ENCODE data around the gene CLDN3.

CLDN3 gene

DNA sequence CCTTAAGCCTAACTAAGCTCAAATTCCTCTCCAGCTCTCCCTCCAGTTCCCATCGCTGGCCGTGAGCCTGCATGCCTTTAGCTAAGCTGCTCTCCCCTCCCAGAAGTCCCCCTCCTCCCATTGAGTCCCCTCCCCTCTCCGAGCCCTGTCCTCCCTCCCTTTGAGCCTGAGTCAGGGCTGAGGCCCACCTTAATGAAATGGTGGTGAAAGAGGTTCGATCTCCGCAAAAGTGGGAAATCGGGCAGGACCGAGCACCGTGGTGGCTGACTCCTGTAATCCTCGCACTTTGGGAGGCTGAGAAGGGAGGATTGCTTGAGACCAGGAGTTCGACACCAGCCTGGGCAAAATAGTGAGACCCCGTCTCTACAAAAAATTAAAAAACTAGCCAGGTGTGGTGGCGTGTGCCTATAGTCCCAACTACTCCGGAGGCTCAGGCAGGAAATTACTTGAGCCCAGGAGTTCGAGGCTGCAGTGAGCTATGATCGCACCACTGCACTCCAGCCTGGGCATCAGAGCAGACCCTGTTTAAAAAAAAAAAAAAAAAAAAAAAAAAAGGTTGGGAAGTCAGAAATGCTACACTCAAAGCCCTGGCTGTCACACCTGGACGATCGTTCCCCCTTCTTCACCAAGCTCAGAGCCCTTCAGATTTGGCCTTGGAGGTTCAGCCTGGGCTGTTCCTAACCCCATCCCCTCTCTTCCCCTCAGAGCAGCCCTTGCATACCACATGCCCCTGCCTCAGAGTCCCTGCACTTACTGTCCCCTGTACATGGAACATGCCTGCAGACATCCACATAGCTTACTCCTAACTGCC lies 995 bp upstream of the CLDN3 start:
- DNase-seq, result no peak

DNA sequence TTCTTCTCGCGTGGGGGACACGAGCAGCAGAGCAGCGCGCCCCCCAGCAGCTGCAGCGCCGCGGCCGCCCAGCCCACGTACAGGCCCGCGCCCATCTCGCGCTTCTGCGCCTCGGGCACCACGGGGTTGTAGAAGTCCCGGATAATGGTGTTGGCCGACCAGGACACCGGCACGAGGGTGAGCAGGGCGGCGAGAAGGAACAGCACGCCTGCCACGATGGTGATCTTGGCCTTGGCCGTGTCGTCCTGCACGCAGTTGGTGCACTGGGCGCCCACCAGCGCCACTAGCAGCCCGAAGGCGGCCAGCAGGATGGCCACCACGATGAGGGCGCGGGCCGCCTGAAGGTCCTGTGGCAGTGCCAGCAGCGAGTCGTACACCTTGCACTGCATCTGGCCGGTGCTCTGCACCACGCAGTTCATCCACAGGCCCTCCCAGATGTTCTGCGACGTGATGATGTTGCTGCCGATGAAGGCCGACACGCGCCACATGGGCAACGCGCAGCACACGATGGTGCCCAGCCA lies 529 bp downstream of the CLDN3 start:
- DNase-seq, result no peak

DNA sequence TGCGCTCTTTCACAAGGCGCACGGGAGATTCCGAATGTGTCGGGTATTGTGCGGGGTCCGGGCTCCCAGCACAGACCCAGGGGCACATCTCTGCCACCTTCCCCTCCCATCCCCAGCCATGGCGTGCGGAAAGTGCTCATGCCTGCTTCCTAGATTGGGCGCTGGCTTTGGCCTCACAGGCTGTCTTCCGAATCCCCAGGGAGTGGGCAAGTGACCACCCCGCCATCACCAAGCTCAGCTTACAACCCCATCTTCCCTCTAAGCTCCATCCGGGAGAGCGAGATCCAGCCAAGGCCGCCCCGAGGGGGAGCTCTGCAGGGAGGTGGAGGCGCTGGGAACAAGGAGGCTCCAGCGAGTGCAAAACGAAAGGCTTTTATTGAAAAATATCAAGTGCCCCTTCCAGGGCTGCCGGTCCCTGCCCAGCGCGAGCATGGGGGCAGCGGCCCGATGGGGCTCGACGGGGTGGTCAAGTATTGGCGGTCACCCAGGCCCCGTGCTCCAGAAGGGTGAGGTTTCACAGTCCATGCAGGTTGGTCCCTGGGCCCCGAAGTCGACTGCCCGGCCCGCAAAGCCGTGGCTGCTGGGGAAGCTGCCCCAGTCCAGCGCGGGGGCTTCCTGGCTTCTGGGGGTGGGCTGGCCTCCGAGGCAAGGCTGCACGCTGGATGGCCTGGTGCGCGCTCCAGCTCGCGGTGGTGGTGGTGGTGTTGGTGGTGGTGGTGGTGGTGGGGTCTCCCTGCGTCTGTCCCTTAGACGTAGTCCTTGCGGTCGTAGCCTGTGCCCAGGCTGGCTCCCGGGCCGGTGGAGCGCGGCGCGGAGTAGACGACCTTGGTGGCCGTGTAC lies 1.2 kb downstream of the CLDN3 start:
- no peak for DNase-seq

DNA sequence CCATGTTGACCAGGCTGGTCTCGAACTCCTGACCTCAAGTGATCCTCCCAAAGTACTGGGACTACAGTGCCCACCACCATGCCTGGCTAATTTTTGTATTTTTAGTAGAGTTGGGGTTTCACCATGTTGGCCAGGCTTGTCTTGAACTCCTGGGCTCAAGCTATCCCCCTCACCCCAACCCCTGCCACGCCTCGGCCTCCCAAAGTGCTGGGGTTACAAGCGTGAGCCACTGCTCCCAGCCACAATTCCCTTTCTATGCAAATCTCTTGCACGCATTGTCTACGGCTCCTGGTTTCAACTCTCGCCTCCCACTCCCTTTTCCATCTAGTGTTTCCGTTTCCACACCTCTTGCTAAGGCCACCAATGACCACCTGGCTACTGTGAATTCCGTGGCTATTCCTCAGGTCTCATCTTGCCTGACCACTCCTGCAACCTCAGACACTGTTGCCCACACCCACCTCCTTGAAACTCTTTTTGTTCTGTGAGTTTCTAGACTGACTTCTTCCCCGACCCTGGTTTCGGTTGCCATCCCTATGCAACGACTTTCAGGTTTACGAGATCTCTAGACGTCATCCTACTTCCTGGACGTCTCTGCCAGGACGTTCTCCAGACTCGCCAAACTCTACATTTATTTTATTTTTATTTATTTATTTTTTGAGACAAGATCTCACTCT lies 3.4 kb downstream of the CLDN3 start:
- DNase-seq, result no peak

DNA sequence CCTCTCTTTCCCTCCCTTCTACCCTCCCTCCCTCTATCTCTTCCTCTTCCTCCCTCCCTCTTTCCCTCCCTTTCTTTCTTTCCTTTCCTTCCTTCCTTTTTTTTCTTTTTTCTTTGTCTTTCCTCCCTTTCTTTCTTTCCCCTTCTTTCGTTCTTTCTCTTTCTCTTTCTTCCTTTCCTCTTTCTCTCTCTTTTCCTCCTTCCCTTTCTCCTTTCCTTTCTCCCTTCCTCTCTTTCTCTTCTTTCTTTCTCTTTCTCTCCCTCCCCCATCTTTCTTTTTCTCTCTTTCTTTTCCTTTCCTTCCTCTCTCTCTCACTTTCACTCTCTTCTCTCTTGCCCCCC lies 7.4 kb downstream of the CLDN3 start:
- no peak for DNase-seq

DNA sequence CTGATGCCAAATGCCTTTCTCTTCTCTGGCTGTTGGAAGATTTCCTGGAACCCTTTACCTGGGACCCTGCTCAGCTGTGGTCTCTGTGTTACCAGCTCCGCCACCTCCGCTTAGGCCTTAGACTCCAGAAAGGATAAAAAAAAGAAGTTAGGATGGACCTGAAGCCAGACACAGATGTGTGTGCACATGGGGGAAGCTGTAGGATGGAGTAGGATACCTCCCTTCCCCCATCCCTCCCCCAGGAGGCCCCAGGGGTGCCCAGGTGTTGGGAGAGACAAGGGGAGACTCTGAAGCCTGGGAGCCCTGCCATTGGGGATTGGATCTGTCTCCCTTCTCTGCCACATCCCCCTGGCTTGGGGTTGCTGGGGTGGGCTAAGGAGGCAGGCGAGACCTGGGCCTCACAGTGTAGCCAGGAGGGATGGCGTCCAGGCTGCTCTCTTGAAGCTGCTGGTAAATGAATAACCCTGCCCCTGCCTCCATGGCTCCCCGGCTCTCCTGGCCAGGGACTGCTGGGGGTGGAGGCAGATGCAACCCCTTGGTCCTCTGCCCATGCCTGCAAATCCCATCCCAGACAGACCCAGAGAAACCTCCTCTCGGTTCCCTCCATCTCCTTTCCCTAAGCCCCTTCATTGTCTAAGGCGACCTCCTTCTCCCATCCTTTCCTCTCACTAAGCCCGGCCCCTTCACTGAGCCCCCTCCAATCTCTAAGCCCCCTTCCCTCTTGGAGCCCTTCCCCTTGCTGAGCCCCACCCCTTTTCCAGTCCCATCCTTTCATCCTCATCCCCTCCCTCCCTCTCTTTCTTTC lies 8.0 kb downstream of the CLDN3 start:
- no peak for DNase-seq

DNA sequence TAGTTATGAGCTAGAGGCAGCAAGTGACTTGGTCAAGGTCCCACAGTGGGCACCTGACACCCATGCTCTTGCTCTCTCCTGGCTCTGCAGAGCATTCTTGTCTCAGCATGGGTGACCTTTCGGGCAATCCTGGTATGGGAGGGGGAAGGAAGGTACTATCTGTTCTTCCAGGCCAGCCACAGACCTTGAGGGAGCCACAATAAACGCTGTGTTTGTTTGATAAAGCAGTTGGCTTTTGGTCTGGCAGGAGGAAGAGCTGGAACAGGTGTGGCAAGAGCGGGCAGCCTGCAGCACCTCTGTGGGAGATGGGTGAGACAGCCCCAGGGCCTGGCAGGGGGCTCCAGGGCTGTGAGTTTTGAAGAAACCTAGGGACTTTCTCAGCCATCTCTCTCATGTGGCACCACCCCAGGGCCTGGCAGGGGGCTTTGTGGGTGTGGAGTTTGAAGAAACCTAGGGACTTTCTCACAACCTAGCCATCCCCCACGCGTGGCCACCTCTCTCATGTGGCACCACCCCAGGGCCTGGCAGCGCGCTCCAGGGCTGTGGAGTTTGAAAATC lies 11.4 kb downstream of the CLDN3 start:
- no peak for DNase-seq

DNA sequence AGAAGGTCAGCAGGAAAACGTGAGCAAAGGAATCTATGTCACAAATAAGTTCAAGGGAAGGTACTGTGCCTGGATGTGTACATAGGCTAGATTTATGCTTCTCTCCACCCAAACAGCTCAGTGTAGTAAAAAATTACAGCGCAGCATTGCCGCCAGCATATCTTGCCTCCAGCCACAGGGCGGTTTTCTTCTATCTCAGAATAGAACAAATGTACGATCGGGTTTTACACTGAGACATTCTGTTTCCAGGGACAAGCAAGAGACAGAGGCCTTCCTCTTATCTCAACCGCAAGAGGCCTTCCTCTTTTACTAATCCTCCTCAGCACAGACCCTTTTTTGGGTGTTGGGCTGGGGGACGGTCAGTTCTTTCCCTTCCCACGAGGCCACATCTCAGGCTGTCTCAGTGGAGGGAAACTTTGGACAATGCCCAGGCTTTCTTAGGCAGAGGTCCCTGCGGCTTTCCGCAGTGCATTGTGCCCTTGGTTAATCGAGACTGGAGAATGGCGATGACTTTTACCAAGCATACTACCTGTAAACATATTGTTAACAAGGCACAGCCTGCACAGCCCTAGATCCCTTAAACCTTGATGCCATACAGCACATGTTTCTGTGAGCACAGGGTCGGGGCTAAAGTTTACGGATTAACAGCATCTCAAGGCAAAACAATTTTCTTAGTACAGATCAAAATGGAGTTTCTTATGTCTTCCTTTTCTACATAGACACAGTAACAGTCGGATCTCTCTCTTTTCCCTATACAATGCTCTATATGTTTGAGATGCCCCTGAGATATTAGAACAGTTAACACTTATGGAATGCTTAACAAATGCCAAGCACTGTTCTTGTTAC lies 19.9 kb downstream of the CLDN3 start:
- no peak for DNase-seq

DNA sequence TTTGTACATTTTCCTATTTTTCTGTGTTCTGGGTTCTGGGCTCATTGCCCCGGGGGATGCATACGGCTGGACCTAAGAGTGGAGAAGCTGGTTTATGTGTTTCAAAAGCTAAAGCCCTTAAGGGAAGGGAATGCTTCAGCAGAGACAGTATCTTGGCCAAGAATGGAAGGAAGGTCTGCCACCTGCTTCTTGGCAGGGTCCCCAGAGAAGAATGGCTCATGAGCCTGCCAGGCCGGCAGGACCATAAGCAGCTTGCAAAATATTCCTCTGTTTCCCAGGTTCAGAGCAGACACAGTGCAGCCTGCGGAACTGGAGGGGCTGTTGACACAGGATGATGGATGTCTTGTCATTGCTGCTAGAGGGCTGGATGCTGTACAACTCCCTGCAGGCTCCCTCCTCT lies 23.7 kb downstream of the CLDN3 start:
- DNase-seq, result no peak

DNA sequence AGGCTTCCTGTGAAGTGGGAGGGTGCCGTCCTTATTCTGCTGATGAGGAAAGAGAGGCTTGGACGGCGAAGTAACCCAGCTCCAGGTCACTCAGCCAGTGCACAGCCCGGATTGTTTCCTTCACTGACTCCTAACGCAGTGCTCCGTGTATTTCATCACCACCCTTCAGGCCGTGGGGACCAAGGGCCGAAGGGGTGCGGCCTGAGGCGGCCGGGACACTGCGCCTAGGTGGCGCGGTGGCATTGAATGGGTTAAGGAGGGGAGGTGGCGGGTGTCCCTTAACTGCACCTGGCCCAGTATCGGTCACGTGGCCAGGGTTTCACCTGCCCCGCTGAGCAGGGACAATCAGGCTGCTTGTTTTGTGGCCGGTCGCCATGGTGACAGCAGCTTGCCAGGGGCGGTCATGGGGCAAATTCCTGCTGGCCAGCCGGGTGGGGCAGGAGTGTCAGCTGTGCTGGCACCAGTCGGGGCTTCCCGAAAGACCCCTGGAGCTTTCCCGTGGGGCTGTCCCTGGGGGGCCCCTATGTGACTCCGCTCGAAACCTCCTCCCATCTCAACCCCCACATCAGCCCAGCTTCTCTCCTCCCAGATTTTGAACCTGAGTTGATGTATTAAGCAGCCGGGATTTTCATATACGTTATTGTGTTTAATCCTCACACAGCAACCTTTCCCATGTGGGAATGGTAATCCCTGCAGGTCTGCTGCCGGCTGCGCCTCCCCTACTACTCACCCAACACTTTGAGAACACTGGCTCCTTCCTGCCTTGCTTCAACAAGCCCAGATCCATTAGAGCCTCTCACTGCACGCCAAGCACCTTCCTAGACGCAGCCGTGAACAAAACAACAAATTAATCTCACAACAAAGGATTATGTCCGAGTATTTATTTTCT lies 27.1 kb downstream of the CLDN3 start:
- DNase-seq, result no peak

DNA sequence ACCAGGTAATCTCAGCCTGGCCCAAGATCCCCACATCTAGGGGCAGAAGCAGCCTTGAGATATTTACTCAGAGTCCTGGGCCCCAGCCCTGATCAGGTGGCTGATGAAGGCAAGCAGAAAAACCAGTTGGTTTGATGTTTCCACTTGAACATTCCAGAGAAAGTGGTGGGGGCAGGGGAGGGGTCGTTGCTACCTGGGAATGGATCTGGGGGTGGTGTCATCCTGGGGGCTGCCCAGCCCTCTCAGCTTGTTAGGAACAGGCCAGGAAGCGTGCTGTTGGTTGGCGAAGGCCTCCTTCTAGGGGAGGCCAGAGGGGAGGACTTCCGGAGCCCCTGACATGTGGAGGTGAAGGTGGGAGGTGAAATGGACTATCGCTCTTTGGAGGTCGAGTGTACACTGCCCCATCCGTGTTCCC lies 27.7 kb downstream of the CLDN3 start:
- no peak for DNase-seq

DNA sequence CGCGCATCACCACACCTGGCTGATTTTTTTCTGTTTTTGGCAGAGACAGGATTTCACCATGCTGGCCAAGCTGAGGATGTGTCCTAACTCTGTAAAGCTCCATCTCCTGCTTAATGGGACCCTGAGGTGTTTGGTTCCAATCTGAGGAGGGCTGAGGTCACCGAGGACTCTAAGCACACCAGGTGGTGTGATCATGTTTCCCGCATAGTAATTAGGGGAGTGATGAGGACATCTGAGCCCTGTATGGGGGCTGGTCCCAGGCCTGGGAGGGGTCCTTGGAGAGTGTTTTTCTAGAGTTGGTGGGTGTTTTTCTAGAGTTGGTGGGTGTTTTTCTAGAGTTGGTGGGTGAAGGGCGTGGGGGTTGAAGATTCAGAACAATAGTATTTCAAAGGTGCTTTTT lies 28.5 kb downstream of the CLDN3 start:
- DNase-seq, result no peak

DNA sequence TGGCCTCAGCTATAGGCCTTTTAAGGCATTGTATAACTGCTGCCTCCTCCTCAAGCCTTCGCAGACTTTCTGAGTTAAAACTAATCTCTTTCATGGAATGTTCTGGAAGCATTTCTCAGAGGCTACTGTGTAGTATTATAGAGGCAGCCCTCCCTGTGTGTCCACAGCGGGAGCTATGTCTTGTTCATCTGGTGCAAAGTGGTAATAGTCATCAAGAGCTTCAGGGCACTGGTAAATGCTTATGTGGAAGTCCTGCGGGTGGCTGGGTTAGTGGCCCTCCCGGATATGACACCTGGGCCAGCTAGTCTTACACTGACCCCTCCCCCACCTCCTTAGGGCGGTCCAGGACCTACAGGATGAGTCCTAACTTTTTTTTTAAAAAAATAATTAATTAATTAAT lies 29.3 kb downstream of the CLDN3 start:
- DNase-seq, result no peak

DNA sequence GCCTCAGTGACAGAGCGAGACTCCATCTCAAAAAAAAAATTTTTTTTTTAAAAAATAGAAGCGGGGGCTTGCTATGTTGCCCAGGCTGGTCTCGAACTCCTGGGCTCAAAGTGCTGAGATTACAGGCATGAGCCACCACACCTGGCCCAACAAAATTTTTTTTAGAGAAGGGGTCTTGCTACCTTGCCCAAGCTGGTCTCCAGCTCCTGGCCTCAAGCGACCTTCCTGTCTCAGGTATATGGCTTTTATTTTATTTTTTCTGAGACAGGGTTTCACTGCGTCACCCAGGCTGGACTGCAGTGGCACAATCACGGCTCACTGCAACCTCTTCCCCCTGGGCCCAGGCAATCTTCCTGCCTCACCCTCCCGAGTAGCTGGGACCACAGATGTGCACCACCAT lies 29.9 kb downstream of the CLDN3 start:
- DNase-seq, result no peak

DNA sequence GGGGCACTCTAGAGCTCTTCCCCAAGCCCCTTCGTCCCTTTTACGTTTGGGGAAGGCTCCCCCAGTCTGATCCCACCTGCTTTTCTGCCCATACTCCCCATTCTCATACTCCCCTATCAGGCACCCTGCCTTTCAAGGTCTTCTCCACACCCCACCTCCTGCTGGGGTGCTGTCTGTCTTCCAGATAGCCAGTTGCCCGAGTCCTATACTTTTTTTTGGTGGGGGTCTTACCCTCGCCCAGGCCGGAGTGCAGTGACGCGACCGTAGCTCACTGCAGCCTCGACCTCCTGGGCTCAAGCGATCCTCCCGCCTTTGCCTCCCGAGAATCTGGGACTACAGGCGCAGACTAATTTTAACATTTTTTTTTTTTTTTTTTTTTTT lies 30.7 kb downstream of the CLDN3 start:
- DNase-seq, result no peak

DNA sequence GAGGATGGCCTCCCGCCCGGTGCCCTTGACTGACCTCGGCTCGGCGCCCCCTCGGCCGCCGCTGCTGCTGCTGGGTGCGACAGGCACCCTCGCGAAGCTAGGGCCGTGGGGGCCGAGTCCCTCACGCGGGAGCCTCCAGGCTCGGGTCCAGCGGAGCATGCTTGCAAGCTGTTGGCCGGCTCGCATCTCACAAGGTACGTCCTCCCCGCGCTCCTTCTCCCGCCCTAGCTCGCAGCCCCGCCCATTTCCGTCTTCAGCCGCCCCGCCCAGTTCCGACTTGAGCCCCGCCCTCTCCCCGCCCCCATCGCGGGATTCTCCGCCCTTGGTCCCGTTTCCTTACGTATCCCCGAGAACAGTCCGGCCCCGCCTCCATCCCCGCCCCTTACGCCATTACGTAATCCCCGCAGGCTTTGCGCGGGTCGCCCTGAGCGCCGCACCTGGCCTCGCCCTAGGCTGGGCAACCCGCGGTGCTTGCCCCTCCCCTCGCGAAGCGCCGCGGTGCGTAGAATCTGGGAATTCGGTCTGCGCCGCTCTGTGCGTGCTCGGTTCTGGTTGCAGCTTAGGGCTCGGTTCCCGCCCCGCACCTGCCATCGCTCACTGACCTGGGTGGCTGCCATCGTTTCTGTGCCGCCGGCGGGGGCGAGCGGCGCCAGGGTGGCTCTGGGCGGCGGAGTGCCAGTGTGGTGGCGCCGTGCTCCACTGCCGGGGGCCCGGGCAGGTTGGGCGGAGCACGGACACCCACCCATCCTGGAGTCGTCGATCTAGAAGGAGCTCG lies 31.3 kb downstream of the CLDN3 start, which contains the start of gene ABHD11:
ABHD11 (minus strand) TSS at position 191 of the 775 bp plus-strand sequence; CDS start at position 159, 32 bp downstream.
- peak; percentile 99 for DNase-seq

DNA sequence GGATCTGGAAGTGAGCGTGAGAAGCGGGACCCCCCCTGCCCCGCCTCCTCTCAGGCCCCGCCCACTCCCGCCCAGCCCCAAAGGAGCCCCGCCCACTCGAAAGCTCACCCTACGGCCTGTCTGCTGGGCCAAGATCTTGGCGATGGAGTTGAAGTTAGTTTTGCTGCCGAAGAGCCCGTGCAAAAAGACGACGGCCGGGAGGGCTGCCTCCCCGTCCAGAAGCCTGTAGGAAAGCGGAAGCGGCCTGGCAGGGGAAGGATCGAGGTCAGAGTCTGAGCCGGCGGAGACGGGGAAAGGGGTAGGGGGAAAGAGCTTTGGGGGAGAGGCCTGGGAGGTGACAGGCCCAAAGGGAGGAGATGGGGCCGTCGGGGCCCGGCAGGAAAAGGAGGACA lies 31.9 kb downstream of the CLDN3 start:
- DNase-seq, result peak; percentile 63

DNA sequence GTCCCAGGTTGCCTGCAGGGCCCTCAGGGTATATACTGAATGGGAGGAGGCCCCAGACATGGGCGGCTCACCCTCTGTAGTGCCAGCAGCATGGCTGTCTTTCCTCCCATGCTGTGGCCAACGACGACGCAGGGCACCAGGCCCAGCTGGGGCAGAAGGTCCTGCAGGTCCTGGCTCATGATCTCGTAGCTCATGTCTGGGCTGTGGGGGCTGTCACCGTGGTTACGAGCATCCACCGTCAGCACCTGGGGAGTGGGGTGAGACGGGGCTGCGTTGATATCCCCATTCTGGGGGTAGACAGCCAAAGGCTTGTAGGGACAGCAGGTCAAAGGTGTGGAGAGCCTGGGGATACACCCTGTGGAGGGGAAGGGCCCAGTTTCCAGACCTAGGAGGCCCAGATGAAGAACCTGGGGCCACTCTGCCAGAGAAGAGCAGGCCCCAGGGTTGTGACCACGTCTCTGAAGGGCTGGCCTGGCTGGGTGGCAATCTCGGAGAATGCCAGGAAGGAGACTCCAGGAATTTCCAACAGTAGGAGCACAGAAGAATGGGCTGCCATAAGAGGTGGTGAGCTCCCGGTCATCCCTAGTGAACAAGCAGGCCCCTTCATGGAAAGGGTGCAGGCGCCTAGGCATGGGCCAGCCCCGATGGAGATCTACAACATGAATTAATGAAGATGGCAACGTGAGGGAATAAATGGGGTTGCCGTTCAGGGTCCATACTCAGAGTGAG lies 32.4 kb downstream of the CLDN3 start:
- DNase-seq, result no peak

DNA sequence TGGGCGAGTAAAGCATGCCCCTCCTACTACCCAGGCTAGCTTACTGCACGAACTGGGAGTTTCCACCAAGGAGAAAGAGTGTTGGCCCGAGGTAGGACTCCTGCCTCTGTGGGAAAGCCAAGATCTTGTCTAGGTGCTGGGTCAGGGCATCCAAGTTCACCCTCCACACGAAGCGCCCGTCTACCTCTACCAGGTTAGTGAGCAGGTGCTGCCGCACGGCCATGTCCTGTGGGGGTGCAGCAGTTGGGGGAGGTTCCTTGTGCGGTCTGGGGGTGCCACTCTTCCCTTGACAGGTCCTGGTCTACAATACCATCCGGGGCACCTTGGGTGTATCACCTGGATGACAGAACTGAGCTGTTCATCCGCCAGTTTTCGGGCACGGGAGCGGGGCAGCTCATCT lies 33.2 kb downstream of the CLDN3 start:
- DNase-seq, result no peak

Measured in activated CD4-positive, alpha-beta T cell treated with anti-CD3 and anti-CD28 coated beads, Interleukin-2, amount 50 U/mL, for 1 hour (primary cell).